Right ventricle myocardium superior (tissue), 1 donor: ENCODE data around the gene EEF1AKMT1. TPM values are rescaled to one million over a fixed set of nuclear protein-coding genes. Genes with fewer than 3 reads are reported as not detected.
"Not testable (repeated sequence)": the region's sequence is repeated elsewhere in the genome, so short reads cannot be mapped to it uniquely, and the experiment has no call there.

ENCODE experiments used
- ATAC-seq: fragments of 200-7000 bp; cut with Tn5 transposase; one replicate; pipeline ENCODE4 v1.9.1; 2020; ENCODE audit warnings: mild to moderate bottlenecking; ENCODE audit not compliant: poor library complexity
- DNase-seq: peaks from one replicate; pipeline ENCODE4 v3.0.0-alpha.2; 2020
- intact Hi-C: fragments of 100-400 bp; cut with DNase I; formaldehyde crosslinking; loops from one replicate; pipeline ENCODE4 v1.11.2; 2022
- total RNA-seq: library from RNA; stranded (reverse); fragmentation: NEBNext Ultra II Directional; extraction: Animal tissue kit (Norgen Biotek cat#: 25700); gene quantifications from one replicate; pipeline ENCODE4 v1.2.1, GENCODE V29; 2021
- donor health status: DM: no; HTN: yes; CAD: no; lungs with severe emphysema.

EEF1AKMT1 gene
- total RNA-seq, 1 donor from 2014 or later, result 9.0 TPM

DNA sequence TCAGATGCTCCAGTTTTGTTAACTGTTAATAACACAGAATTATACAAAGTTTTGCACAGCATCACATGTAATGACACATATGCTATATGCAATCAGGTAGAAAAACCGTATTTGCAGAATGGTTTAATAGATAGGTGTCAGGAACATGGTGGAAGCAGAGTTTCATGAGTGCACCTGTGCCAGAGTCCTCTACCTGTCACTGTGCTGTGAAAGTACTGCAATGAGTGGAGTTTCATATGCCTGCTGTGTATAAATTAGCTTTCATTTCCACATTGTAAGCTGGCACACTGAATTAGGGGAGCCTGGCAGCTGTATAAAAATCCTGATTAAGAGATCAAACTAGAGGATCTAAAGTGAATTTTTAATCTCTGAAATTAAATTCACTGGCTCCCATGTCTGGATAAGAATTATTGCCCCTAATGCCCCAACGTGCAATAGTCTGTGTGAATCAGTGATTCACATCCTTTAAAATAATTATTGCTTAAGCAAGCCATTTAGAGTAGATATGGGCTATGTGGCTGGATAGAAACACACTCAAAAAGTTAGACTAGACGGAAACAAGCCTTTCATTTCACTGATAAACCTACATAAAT is 8.5 kb upstream of the EEF1AKMT1 start:
- intact Hi-C loops, result no loop called here
- no peak for ATAC-seq
- DNase-seq, result no peak

GRCh38 chr13:20780317-20780716 is 6.6 kb upstream of the EEF1AKMT1 start:
- no peak for ATAC-seq
- intact Hi-C loops, result no loop called here
- DNase-seq, result no peak

- intact Hi-C loops, result no loop called here
- DNase-seq, result no peak
- no peak for ATAC-seq
Measured at GRCh38 chr13:20779405-20779804, 5.6 kb upstream of the EEF1AKMT1 start.

DNA sequence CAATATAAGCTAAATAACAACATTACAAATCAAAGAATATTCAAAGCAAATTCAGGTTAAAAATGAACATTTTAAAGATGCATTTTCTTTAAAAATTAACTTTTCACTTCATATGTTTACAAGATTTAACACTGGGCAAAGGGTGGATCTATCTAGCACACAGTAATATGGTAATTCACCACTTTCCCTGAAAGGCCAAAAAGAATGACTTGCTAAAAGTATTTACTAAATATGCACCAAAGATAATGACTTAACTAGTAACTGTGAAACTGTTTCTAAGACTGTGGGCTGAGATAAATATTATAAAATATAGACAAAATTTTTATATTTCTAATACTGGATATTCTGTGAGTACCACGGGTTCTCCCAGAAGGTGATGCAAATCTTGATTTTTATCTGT is 4.5 kb upstream of the EEF1AKMT1 start:
- intact Hi-C loops, result no loop called here

DNA sequence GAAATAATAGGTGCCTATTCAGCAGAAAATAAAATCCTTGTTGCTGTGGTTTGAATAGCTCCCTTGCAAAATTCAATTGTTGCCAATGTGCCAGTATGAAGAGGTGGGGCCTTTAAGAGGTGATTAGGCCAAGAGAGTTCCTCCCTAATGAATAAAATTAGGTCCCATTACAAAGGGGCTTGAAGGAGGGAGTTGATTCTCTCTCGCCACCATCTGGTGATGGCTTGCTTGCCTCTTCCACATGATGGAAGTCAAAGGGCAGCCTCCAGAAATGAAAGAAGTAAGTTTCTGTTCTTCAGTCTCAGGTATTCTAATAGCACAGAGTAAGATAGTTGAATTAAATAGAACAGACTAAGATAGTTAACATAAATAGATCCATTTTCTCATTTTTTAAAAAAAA is 3.0 kb upstream of the EEF1AKMT1 start:
- no peak for DNase-seq
- intact Hi-C loops, result no loop called here
- no peak for ATAC-seq

More for the DNA sequence above, 4.5 kb upstream of the EEF1AKMT1 start:
- ATAC-seq (no peak), DNase-seq (no peak)

- intact Hi-C loops, result no loop called here
- ATAC-seq (no peak), DNase-seq (no peak)
Measured at GRCh38 chr13:20775961-20776360, 2.2 kb upstream of the EEF1AKMT1 start.

- ATAC-seq, result no peak
Measured at GRCh38 chr13:20774746-20775145, 985 bp upstream of the EEF1AKMT1 start.

DNA sequence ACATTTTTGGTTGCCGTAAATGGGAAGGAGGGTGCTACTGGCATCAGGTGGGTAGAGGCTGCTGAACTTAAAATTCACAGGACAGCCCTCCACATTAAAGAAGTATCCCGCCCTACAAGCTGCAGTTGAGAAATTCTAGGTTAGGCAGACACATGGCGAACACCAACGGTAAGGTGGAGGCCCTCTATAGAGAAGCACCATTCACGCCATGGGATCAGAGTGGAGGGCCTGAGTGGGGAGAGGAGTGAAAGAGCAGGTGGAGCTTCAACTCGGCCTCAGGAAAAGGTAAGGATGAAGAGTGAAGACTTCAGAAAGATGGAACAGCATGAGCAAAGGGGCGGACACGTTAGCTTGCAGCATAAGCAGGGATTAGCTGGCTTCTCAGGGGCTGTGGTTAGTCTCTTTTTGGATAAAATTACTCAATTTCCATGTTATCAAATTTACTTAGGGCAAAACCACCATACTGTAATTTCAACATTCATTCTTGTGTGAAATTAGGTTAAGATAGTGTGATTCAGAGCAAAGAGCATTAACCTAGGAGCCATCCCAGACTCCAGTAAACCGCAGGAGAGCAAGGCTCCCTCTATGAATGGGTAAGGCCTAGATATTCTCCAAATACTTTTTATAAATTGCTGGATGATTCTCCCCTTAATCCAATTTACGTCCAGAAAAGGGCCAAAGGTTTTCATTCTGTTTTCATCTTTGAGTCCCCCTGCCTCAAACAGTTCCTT is 1.2 kb downstream of the EEF1AKMT1 start:
- no peak for DNase-seq
- ATAC-seq, result no peak
- intact Hi-C loops, result no loop called here

More at GRCh38 chr13:20774746-20775145, 985 bp upstream of the EEF1AKMT1 start:
- no peak for DNase-seq
- intact Hi-C loops, result no loop called here

GRCh38 chr13:20769834-20770233 is 3.9 kb downstream of the EEF1AKMT1 start:
- intact Hi-C loops, result no loop called here
- ATAC-seq (no peak), DNase-seq (no peak)

GRCh38 chr13:20769091-20769490 is 4.7 kb downstream of the EEF1AKMT1 start:
- no peak for DNase-seq
- no peak for ATAC-seq
- intact Hi-C loops, result no loop called here

DNA sequence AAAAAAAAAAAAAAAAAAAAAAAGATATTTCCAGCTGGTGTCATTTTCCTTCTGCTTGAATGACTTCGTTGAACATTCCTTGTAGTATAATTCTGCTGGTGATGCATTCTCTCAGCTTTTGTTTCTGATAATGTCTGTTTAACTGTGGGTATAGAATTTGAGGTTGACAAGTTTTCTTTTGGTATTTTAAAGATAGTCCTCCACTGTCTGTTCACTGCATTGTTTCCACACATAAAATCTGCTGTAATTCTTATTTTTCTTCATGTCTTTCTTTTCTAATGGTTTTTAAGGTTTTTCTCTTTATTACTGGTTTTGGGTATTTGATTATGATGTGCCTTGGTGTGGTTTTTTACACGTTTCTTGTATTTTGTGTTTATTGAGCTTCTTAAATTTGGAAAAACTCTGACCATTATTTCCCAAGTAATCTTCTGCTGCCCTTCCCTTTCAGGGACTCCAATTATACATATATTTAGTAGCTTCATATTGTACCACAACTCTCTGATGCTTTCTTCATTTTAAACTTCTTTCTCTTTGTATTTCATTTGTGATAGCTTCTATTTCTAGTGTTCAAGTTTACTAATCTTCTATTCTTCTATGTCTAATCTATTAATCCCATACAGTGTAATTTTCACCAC is 6.3 kb downstream of the EEF1AKMT1 start:
- DNase-seq, result no peak
- intact Hi-C loops, result no loop called here
- ATAC-seq, result no peak

GRCh38 chr13:20760872-20761271 is 12.9 kb downstream of the EEF1AKMT1 start:
- DNase-seq, result no peak
- intact Hi-C loops, result no loop called here
- ATAC-seq, result no peak

DNA sequence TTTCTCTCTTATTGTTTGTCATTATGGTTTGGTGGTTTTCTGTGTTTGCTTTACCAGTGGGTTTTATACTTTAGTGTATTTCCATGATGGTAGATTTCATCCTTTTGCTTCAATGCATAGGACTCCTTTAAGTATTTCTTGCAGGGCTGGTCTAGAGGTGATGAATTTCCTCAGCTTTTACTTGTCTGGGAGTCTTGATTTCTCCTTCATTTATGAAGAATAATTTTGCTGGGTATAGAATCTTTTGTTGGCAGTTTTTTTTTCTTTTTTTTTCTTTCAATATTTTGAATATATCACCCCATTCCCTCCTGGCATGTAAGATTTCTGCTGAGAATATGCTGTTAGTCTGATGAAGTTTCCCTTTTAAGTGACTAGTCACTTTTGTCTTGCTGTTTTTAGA is 19.8 kb downstream of the EEF1AKMT1 start:
- ATAC-seq (no peak), DNase-seq (no peak)
- intact Hi-C loops, result no loop called here

GRCh38 chr13:20749377-20749776 is 24.4 kb downstream of the EEF1AKMT1 start:
- DNase-seq, result no peak
- intact Hi-C loops, result no loop called here
- no peak for ATAC-seq

DNA sequence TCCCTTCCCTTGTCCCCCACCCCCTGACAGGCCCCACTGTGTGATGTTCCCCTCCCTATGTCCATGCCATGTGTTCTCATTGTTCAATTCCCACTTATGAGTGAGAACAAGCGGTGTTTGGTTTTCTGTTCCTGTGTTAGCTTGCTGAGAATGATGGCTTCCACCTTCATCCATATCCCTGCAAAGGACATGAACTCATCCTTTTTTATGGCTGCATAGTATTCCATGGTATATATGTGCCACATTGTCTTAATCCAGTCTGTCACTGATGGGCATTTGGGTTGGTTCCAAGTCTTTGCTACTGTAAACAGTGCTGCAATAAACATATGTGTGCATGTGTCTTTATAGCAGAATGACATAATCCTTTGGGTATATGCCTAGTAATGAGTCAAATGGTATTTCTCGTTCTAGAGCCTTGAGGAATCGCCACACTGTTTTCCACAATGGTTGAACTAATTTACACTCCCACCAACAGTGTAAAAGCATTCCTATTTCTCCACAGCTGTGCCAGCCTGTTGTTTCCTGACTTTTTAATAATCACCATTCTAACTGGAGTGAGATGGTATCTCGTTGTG is 29.8 kb downstream of the EEF1AKMT1 start:
- ATAC-seq, result not testable (repeated sequence)

DNA sequence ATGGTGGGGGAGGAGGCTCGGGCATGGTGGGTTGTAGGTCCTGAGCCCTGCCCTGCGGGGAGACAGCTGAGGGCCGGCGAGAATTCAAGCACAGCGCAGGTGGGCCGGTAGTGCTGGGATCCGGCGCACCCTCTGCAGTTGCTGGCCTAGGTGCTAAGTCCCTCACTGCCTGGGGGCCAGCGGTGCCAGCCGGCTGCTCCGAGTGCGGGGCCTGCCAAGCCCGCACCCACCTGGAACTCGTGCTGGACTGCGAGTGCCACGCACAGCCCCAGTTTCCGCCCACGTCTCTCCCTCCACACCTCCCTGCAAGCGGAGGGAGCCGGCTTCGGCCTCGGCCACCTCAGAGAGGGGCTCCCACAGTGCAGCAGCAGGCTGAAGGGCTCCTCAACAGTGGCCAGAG is 33.7 kb downstream of the EEF1AKMT1 start:
- ATAC-seq (no peak), DNase-seq (no peak)
- intact Hi-C loops, result no loop called here

More for the DNA sequence above, 29.8 kb downstream of the EEF1AKMT1 start:
- intact Hi-C loops, DNase-seq: not testable (repeated sequence)

DNA sequence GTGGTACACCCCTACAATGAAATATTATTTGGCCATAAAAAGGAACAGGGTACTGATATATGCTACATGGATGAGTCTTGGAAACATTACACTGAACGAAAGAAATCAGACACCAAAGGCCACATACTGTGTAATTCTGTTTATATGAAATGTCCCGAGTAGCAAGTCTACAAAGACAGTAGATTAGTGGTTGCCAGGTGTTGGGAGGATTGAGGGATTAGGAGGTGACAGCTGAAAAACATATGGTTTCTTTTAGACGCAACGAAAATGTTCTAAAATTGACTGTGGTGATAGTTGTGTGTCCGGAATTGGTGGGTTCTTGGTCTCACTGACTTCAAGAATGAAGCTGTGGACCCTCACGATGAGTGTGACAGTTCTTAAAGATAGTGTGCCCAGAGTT is 35.1 kb downstream of the EEF1AKMT1 start:
- no peak for ATAC-seq
- no peak for DNase-seq
- intact Hi-C loops, result no loop called here

DNA sequence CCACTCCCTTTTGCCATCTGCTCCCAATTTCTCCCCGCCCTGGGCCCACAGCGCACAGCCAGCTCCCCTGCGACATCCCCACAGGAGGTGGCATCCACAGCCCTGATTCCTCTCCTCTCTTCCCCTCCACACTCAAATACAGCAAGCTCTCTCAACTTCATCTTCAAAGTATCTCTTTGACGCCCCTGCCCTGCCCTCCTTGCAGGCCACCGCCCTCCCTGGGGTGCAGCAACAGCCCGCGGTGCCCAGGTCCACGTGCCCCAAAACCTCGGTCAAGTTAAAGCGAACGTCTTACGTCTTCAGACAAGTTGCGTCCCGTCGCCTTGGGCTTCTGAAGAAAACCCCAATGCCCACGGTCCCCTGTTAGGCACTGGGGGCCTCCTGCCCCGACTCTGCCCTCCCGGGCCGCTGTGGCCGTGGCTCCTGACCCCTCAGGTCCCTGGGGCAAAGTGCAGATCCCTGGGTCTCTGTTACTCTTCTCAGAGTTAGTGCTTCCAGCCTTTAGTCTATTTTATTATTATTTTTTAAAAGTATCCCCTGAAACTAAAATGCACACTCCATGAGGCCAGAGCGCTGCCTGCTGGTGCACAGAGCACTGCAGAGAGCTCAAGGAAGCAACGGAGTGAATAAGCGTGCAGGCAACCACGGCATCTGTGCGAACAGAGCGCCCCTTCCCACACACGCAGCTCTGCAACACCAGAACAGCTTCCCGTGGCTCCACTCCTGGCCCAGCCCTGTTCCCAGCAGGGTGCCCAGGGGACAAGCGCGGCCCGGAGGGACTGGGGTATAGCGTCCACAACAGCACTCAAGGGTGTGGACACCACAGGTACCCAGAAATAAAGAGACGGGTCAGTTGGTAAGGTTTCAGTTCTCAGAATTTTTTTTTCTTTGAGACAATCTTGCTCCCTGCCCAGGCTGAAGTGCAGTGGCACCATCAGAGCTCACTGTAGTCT is 43.9 kb downstream of the EEF1AKMT1 start:
- ATAC-seq, result no peak
- intact Hi-C loops, result no loop called here
- no peak for DNase-seq
